ENCODE results near the gene GRIK2.

DNA sequence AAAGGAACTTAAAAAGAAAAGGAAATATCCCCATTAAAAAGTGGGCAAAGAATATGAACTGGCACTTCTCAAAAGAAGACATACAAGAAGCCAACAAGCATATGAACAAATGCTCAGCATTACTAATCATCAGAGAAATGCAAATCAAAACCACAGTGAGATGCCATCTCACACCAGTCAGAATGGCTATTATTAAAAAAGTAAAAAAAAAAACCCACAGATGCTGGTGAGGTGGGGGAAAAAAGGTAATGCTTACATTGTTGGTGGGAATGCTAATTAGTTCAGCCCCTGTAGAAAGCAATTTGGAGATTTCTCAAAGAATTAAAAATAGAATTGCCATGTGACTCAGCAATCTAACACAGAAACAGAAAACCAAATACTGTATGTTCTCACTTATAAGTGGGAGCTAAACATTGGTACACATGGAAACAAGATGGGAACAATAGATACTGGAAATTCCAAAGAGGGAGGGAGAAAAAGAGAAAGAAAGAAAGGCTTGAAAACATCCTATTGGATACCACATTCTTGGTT, 437.1 kb downstream of the GRIK2 start:
- TF ChIP-seq SIN3A (IDR thresholded peaks at IDR 0.05; ENCODE audit: borderline replicate concordance, insufficient read depth, low read length) (no peak), POLR2AphosphoS5 (IDR thresholded peaks at IDR 0.05; ENCODE audit: low read depth, low read length) (no peak)

Measured in PFSK-1 (cell line).